ENCODE data around the gene THEMIS.

The THEMIS gene

GRCh38 chr6:127858727-127859391 lies 42.0 kb downstream of the THEMIS start:
- DNase-seq (ENCODE audit: low spot score) = no peak

GRCh38 chr6:127857051-127857637 lies 43.7 kb downstream of the THEMIS start:
- no peak for DNase-seq (ENCODE audit: low spot score)

- no peak for DNase-seq (ENCODE audit: low spot score)
Observed at GRCh38 chr6:127855542-127856159, 45.2 kb downstream of the THEMIS start.

GRCh38 chr6:127854009-127854408 lies 46.8 kb downstream of the THEMIS start:
- DNase-seq (ENCODE audit: low spot score) = no peak

GRCh38 chr6:127851197-127851596 lies 49.7 kb downstream of the THEMIS start:
- DNase-seq (ENCODE audit: low spot score) = no peak

GRCh38 chr6:127845242-127845641 lies 55.6 kb downstream of the THEMIS start:
- no peak for DNase-seq (ENCODE audit: low spot score)

- DNase-seq (ENCODE audit: low spot score) = no peak
Observed at GRCh38 chr6:127844529-127844928, 56.3 kb downstream of the THEMIS start.

GRCh38 chr6:127843582-127843981 lies 57.3 kb downstream of the THEMIS start:
- DNase-seq (ENCODE audit: low spot score) = no peak

GRCh38 chr6:127842562-127842961 lies 58.3 kb downstream of the THEMIS start:
- DNase-seq (ENCODE audit: low spot score) = no peak

- no peak for DNase-seq (ENCODE audit: low spot score)
Observed at GRCh38 chr6:127841811-127842210, 59.0 kb downstream of the THEMIS start.

- DNase-seq (ENCODE audit: low spot score) = no peak
Observed at GRCh38 chr6:127834136-127834535, 66.7 kb downstream of the THEMIS start.

- no peak for DNase-seq (ENCODE audit: low spot score)
Observed at GRCh38 chr6:127833336-127833735, 67.5 kb downstream of the THEMIS start.

GRCh38 chr6:127832381-127832780 lies 68.5 kb downstream of the THEMIS start:
- no peak for DNase-seq (ENCODE audit: low spot score)

- no peak for DNase-seq (ENCODE audit: low spot score)
Observed at GRCh38 chr6:127824061-127824460, 76.8 kb downstream of the THEMIS start.

GRCh38 chr6:127821431-127821830 lies 79.4 kb downstream of the THEMIS start:
- no peak for DNase-seq (ENCODE audit: low spot score)

- DNase-seq (ENCODE audit: low spot score) = no peak
Observed at GRCh38 chr6:127818149-127818548, 82.7 kb downstream of the THEMIS start.

GRCh38 chr6:127816643-127817042 lies 84.2 kb downstream of the THEMIS start:
- DNase-seq (ENCODE audit: low spot score) = no peak

GRCh38 chr6:127813699-127814027 lies 87.2 kb downstream of the THEMIS start:
- DNase-seq (ENCODE audit: low spot score) = no peak

GRCh38 chr6:127812985-127813698 lies 87.7 kb downstream of the THEMIS start:
- DNase-seq (ENCODE audit: low spot score) = no peak

- DNase-seq (ENCODE audit: low spot score) = no peak
Observed at GRCh38 chr6:127811900-127812570, 88.8 kb downstream of the THEMIS start.

- DNase-seq (ENCODE audit: low spot score) = no peak
Observed at GRCh38 chr6:127807806-127808517, 92.9 kb downstream of the THEMIS start.

- DNase-seq (ENCODE audit: low spot score) = no peak
Observed at GRCh38 chr6:127796713-127797112, 104.1 kb downstream of the THEMIS start.

All from germinal center (tissue), 1 donor.